ENCODE measurements around the gene TPST2. TPM values are rescaled to one million over a fixed set of nuclear protein-coding genes. Genes with fewer than 3 reads are reported as not detected.
A peak's percentile ranks its signal among the peaks of the same experiment; 100 is the strongest.

The TPST2 gene
- total RNA-seq, 3 donors from 2014 or later: 32.5 to 45.4 (median 38.8) TPM

DNA sequence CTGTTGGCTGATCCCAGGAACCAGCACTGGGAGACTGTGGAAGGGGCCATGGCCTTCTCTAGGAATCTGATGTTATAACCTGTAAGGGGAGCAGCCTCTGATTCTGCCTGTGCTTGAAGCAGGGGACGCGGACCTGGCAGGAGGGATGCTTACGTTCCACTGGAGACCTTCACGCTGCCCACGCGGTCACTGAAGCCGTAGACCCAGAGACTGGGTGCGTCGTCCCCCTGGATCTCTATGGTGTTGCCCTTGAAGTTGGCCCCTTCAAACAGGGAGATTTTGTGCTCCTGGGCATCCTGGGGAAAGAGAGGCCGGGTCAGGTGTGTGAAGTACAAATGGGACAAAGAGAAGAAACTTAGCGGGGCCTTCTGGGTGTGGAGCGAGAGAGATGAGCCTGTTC lies 11.8 kb upstream of the TPST2 start:
- Mint-ChIP-seq H3K4me1 (ENCODE audit: low read depth) (peaks cover 17% of the 10 kb centered on the region), H3K9me3 (no peaks in the 10 kb centered on the region), H3K4me3 (no peak overlapping the region), H3K36me3 (ENCODE audit: insufficient read depth) (no peaks in the 10 kb centered on the region), H3K27me3 (ENCODE audit: low read depth) (no peaks in the 10 kb centered on the region)
- DNase-seq (no peak), ATAC-seq (no peak)

DNA sequence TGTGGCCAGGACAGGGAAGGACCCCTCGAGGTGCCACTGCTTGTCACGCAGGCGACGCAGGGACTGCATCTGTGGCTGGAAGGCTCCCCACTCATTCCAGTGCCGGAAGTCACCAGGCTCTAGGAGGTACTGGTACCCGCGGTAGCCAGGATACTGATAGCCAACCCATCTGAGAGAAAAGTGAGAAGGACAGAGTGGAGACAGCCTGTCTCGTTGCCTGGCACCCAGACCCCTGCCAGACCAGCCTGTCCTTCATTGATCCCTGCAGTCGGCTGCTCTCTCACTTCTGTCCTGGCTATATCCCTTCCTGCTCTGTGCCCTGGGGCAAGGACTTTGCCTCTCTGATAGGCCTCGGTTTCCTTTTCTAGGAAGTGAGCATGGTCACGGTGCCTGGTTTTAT lies 9.6 kb upstream of the TPST2 start:
- no peaks in the 10 kb centered on the region for H3K27me3 Mint-ChIP-seq (ENCODE audit: low read depth)
- DNase-seq (no peak), ATAC-seq (no peak)
- H3K4me1 Mint-ChIP-seq (ENCODE audit: low read depth): peaks cover 16% of the 10 kb centered on the region
- no peaks in the 10 kb centered on the region for H3K9me3 Mint-ChIP-seq
- no peaks in the 10 kb centered on the region for H3K36me3 Mint-ChIP-seq (ENCODE audit: insufficient read depth)
- H3K4me3 Mint-ChIP-seq: no peak overlapping the region

DNA sequence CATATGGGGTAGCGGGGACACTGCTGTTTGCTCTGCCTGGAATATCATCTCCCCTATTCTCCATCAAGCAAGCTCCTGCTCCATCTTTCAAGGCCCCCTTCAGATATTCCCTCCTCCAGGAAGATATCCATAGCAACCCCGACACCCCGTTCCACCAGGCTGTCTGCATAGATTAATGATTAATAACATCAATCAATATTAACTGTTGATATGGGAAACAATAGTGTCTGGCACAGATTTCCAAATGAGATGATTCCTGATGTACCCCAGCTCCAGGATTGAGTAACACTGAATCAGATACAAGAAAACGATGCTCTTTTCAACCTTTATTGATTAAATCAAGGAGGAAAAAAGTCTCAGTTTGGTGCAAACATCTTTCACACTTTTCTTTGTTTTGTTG lies 7.5 kb upstream of the TPST2 start:
- DNase-seq (no peak), ATAC-seq (no peak)
- Mint-ChIP-seq H3K36me3 (ENCODE audit: insufficient read depth) (no peaks in the 10 kb centered on the region), H3K27me3 (ENCODE audit: low read depth) (no peaks in the 10 kb centered on the region), H3K9me3 (no peaks in the 10 kb centered on the region), H3K4me3 (no peak overlapping the region), H3K4me1 (ENCODE audit: low read depth) (peaks cover 36% of the 10 kb centered on the region)

DNA sequence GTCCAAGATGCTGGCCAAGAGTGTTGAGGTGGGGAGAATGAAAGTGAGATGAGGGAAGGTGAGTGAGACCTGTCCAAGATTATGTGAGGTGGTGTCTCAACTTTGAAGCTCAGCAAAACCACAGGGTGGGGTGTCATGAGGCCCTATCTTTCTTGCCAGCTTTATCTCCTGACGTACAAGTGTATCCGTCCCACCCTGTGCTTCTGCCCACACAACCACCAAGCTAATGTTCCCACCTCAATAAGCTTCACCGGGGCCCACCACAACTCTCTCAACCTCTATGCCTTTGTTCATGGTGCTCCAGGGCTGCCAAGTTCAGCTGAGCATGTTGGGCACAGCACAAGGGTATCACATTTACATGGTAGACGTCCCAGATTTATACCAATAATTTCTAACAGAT lies 7.1 kb upstream of the TPST2 start:
- Mint-ChIP-seq H3K27me3 (ENCODE audit: low read depth) (no peaks in the 10 kb centered on the region), H3K4me3 (no peak overlapping the region), H3K9me3 (no peaks in the 10 kb centered on the region), H3K4me1 (ENCODE audit: low read depth) (peaks cover 40% of the 10 kb centered on the region), H3K36me3 (ENCODE audit: insufficient read depth) (no peaks in the 10 kb centered on the region)
- DNase-seq (no peak), ATAC-seq (peak; percentile 50 to 57)

DNA sequence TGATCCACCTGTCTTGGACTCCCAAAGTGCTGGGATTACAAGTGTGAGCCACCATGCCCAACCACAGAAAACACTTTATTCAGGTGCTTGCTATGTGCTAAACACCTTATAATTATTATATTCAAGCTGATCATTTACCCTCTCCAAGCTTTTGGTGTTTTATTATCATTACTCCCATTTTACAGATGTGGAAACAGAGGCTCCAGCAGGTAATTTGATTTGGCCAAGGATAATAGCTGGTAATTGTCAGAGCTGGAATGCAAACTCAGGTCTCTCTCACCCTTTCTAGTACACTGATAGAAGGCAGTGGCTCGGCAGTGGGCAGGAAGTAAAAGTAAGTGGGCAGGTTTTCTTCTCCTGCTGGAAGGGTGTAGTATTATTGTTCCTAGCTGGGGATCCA lies 3.8 kb upstream of the TPST2 start:
- no peaks in the 10 kb centered on the region for H3K27me3 Mint-ChIP-seq (ENCODE audit: low read depth)
- ATAC-seq: no peak
- no peak for DNase-seq
- no peaks in the 10 kb centered on the region for H3K9me3 Mint-ChIP-seq
- no peaks in the 10 kb centered on the region for H3K36me3 Mint-ChIP-seq (ENCODE audit: insufficient read depth)
- peaks cover 50% of the 10 kb centered on the region for H3K4me1 Mint-ChIP-seq (ENCODE audit: low read depth)
- H3K4me3 Mint-ChIP-seq: no peak overlapping the region

DNA sequence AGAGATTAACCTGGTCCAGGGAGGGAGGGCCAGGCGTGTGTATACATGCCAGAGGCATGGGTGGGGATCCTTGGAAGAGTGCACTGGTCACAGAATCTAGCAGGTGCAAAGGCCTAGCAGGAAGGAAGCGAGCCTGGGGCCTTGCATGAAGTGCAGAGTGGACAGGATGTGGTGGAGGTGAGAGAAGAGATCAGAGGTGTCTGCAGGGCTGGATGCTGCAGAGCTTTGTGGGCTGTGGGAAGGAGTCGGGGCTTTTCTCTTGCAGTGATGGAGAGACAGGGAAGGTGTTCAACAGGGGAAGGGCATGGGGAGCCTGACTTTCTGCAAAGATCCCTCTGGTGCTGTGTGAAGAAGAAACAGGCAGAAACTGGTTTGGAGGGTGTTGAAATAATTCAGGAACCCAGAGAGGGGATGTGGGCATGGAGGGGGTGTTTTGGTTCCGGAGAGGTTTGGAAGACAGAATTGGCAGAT lies 2.5 kb upstream of the TPST2 start:
- Mint-ChIP-seq H3K4me1 (ENCODE audit: low read depth) (peaks cover 55% of the 10 kb centered on the region), H3K36me3 (ENCODE audit: insufficient read depth) (no peaks in the 10 kb centered on the region), H3K4me3 (no peak overlapping the region), H3K27me3 (ENCODE audit: low read depth) (no peaks in the 10 kb centered on the region), H3K9me3 (no peaks in the 10 kb centered on the region)
- ATAC-seq (peak in 1 of 2 donors; percentile 12), DNase-seq (no peak)

DNA sequence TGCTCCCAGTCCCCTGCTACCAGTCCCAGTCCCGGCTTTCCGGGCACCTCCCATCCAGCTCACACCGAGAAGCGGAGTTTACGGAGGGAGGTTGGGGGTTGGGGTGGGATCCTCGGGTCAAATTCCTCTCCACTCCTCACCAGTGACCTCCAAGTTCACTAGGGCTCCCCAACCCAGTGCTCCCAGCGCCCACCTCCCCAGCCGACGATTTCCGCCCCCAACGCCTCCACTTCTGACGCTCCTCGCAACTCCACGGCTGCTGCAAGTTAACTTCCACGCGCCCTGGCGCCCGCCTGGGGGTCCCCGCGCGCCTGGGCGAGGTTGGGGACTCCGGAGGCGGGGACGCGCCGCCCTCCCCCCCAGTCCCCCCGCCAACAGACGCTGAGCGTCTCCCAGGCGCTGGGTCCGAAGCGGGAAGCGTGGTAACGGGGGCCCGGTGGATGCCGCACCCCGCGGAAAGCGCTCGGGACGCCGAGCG lies 526 bp downstream of the TPST2 start:
- ATAC-seq (peak; percentile 36 to 49), DNase-seq (peak; percentile 34)
- Mint-ChIP-seq H3K36me3 (ENCODE audit: insufficient read depth) (no peaks in the 10 kb centered on the region), H3K4me3 (peak overlapping the region; percentile 89), H3K9me3 (no peaks in the 10 kb centered on the region), H3K27me3 (ENCODE audit: low read depth) (no peaks in the 10 kb centered on the region), H3K4me1 (ENCODE audit: low read depth) (peaks cover 71% of the 10 kb centered on the region)

DNA sequence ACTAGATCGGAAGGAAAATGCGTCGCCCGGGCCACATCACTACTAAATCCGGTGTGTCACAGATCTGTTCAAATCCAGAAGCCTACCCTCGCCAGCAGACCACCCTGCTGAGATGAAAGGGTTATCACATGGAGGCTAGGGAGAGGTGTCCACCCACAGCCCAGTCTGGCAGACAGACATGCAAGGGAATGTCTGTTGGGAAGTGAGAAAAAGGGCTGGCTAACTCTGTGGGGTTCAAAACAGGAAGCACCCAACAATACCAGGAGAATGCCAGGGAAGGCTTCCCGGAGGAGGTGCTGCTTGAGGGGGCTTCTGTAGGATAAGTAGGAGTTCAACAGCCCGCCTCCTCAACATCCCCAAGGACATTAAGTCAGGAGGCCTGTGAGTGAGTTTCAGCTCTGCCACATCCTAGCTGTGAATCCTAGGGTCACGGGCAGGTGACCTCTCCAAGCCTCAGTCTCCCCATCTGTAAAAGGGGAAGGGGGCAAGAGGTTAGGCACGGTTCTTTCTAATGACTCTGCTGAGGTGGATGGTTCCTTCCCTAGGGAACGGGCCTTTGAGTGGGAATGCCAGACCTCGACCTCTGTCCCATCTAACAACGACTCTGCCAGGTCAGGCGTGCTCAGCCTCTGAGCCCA lies 1.1 kb downstream of the TPST2 start:
- H3K4me3 Mint-ChIP-seq: peak overlapping the region; percentile 89
- H3K9me3 Mint-ChIP-seq: no peaks in the 10 kb centered on the region
- H3K27me3 Mint-ChIP-seq (ENCODE audit: low read depth): no peaks in the 10 kb centered on the region
- H3K36me3 Mint-ChIP-seq (ENCODE audit: insufficient read depth): peaks cover 2% of the 10 kb centered on the region
- H3K4me1 Mint-ChIP-seq (ENCODE audit: low read depth): peaks cover 71% of the 10 kb centered on the region
- ATAC-seq: no peak
- no peak for DNase-seq

DNA sequence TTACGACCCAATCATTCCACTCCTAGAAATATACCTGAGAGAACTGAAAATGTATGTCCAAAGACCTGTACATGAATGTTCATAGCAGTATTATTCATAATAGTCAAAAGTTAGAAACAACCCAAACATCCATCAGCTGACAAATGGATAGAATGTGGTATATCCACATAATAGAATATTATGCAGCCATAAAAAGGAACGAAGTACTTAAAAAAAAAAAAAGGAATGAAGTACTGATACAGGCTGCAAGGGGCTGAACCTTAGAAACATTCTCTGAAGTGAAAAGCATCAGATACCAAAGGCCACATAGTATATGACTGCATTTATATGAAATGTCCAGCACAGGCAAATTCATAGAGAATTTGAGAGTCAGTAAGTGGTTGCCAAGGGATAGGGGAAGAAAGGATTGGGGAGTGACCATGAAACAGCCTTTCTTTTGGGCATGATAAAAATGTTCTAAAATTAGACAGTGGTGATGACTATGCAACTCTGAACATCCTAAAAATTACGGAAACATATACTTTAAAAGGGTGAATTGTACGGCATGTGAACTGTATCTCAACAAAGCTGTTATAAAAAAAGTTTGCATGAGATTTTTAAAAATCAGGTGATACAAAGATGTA lies 1.8 kb downstream of the TPST2 start:
- no peak for DNase-seq
- Mint-ChIP-seq H3K4me1 (ENCODE audit: low read depth) (peaks cover 67% of the 10 kb centered on the region), H3K36me3 (ENCODE audit: insufficient read depth) (peaks cover 2% of the 10 kb centered on the region), H3K4me3 (peak overlapping the region; percentile 89), H3K9me3 (no peaks in the 10 kb centered on the region), H3K27me3 (ENCODE audit: low read depth) (no peaks in the 10 kb centered on the region)
- no peak for ATAC-seq

DNA sequence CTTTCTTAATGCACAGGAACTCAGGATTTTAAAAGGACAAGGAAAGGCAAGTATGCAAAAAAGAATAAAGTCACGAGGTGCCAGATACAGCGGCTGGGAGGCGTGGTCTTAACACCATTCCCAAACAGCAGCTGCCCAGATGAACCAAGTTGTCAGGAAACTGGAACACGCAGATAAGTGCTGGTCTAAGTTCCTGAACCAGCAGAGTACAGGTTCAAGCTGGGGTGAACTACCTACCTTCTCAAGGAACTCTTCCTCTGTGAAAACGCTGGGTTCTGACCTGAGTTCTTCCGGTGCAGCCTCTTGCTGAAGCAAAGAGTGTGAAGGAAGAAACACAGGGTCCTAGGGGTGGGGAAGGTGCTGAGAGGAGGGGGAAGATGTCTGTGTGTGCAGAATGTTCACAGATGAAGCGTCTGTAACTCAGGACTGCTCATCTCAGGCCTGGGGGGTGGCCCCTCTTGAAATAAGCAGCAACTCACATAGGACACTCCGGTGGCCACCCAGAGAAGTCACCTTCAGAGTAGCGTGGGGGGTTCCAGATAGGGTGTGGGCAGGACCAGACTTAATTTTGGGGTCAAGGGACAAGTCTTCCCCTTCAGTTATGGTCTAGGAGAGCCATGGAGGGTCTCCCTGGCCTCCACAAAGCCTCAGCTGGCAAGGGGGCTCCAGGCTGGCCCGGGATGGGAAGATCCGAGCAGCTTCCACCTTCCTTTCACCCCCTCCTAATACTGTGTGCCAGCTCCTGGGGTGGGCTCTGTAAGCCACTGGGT lies 3.2 kb downstream of the TPST2 start:
- no peak for ATAC-seq
- Mint-ChIP-seq H3K4me3 (no peak overlapping the region), H3K9me3 (no peaks in the 10 kb centered on the region), H3K36me3 (ENCODE audit: insufficient read depth) (peaks cover 2% of the 10 kb centered on the region), H3K4me1 (ENCODE audit: low read depth) (peaks cover 55% of the 10 kb centered on the region), H3K27me3 (ENCODE audit: low read depth) (no peaks in the 10 kb centered on the region)
- no peak for DNase-seq

DNA sequence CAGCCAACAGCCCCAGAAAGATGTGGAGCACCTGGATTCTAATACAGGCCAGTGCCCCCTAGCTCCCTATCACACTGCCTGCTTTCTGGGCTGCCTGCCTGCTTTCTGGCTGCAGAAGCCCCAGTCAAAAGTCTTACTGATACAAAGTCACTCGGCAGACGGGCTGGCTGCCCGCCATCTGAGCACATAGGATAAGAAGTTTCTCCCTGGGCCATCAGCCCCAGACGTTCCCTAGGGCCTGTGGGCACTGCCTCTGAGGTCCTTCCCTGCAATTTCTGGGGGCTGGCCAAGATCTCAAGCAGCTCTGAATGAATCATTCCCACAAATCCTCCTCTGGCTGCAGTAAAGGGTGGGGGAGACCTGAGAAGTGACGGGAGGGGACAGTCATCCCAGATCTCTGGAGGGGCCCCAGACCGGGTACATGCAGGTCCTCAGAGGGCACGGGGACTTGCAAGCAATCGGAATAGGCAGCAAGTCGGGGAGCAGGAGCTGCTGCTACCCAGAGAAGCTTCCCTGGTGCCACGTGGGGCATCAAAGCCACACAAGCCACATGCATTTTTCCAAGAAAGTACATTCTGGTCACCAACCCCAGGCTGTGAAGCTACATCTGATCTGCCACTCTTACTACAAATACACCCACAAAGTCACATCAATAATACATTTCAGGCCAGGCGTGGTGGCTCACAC lies 4.7 kb downstream of the TPST2 start:
- ATAC-seq: no peak
- Mint-ChIP-seq H3K4me3 (peak overlapping the region; percentile 7), H3K9me3 (no peaks in the 10 kb centered on the region), H3K4me1 (ENCODE audit: low read depth) (peaks cover 64% of the 10 kb centered on the region), H3K36me3 (ENCODE audit: insufficient read depth) (peaks cover 3% of the 10 kb centered on the region), H3K27me3 (ENCODE audit: low read depth) (no peaks in the 10 kb centered on the region)
- no peak for DNase-seq

DNA sequence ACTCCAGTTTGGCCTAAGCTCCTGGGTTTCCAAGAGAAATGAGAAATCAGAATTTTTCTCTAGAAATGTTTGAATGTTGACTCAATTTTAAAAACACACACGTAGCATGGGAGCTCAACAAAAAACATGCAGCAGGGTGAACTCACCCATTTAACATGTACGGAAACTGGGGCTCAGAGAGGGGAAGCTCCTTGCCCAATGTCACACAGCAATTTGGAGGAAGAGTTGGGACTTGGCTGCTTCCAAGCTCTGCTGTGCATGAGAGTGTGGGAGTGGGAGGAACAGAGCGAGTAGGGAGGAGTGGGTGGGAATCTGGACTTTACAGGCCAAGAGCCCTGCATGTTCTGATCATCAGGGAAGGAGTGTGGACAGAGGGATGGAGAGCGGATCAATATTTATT lies 5.9 kb downstream of the TPST2 start:
- no peaks in the 10 kb centered on the region for H3K9me3 Mint-ChIP-seq
- H3K27me3 Mint-ChIP-seq (ENCODE audit: low read depth): no peaks in the 10 kb centered on the region
- H3K4me3 Mint-ChIP-seq: no peak overlapping the region
- DNase-seq (no peak), ATAC-seq (no peak)
- H3K36me3 Mint-ChIP-seq (ENCODE audit: insufficient read depth): peaks cover 3% of the 10 kb centered on the region
- H3K4me1 Mint-ChIP-seq (ENCODE audit: low read depth): peaks cover 76% of the 10 kb centered on the region

DNA sequence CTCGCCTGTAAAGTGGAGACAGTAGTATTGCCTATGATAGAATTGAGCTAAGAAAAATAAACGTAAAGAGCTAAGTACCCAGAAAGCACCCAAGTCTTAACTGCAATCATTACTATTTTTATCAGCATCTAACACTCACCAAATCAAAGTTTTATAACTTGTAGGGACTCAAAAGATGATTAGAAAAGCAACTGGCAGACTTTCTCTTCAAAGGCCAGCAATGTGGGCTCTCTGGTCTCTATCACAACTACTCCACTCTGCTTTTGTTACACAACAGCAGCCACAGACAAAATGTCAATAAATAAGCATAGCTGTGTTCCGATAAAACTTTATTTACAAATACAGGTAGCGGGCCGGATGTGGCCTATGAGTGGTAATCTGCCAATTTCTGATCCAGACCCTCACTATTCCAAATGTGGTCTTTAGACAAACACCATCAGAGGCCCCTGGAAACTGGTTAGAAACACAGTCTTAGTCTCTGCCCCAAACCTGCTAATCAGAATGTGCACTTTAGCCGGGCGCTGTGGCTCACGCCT lies 8.2 kb downstream of the TPST2 start:
- Mint-ChIP-seq H3K9me3 (no peaks in the 10 kb centered on the region), H3K36me3 (ENCODE audit: insufficient read depth) (peaks cover 3% of the 10 kb centered on the region), H3K4me1 (ENCODE audit: low read depth) (peaks cover 66% of the 10 kb centered on the region), H3K27me3 (ENCODE audit: low read depth) (no peaks in the 10 kb centered on the region), H3K4me3 (no peak overlapping the region)
- ATAC-seq: no peak
- no peak for DNase-seq

DNA sequence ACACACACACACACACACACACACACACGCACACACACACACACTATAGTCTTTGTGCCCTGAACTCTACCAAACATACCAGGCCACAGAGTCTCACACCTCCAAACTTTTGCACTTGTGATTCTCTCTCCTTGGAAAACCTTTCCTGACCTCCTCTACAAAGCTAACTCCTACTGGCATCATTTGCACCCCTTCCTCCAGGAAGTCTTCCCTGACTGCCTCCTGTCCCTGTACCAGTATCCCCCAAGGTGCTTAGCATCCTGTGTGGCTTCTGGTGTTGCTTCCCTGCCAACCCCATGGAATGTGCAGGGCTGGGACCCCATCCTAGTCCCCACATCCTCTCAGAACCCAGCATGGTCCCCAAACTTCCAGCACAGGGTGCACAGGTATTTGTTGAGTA lies 8.9 kb downstream of the TPST2 start:
- peaks cover 3% of the 10 kb centered on the region for H3K36me3 Mint-ChIP-seq (ENCODE audit: insufficient read depth)
- peaks cover 65% of the 10 kb centered on the region for H3K4me1 Mint-ChIP-seq (ENCODE audit: low read depth)
- H3K4me3 Mint-ChIP-seq: no peak overlapping the region
- H3K9me3 Mint-ChIP-seq: no peaks in the 10 kb centered on the region
- DNase-seq (no peak), ATAC-seq (no peak)
- no peaks in the 10 kb centered on the region for H3K27me3 Mint-ChIP-seq (ENCODE audit: low read depth)
